HepG2 (cell line): ENCODE results near the gene PSD4. TPM values are rescaled to one million over a fixed set of nuclear protein-coding genes. Genes with fewer than 3 reads are reported as not detected.

Experiments
- CENPT ChIP-seq: sonication (generic); formaldehyde crosslinking; IDR thresholded peaks from 2 replicates; pipeline ENCODE4 v1.8.0; 2022; ENCODE audit warnings: low read depth, mild to moderate bottlenecking, moderate library complexity, missing genetic modification reagents
- CENPX ChIP-seq: sonication (generic); formaldehyde crosslinking; IDR thresholded peaks from 2 replicates; pipeline ENCODE4 v1.9.0; 2021; ENCODE audit warnings: mild to moderate bottlenecking, missing genetic modification reagents, moderate library complexity
- EHMT2 ChIP-seq: fragments of 200-600 bp; sonication (generic); IDR thresholded peaks from 2 replicates; pipeline ENCODE4 v1.7.0; 2017; ENCODE audit warnings: antibody characterized with exemption, low read depth, low read length, borderline replicate concordance
- ELF4 ChIP-seq: sonication (generic); formaldehyde crosslinking; IDR thresholded peaks from 2 replicates; pipeline ENCODE4 v1.5.0; 2020; ENCODE audit warnings: missing genetic modification reagents, mild to moderate bottlenecking, moderate library complexity, borderline replicate concordance
- FOXK2 ChIP-seq: fragments of 450-650 bp; IDR thresholded peaks from 2 replicates; pipeline ENCODE4 v1.6.1; 2016
- KDM4B ChIP-seq: sonication (generic); formaldehyde crosslinking; IDR thresholded peaks from 2 replicates; pipeline ENCODE4 v1.4.0; 2020; ENCODE audit warnings: missing genetic modification reagents
- MTA1 ChIP-seq: sonication (generic); formaldehyde crosslinking; IDR thresholded peaks from 2 replicates; pipeline ENCODE4 v1.4.0; 2020; ENCODE audit warnings: missing genetic modification reagents, mild to moderate bottlenecking, borderline replicate concordance
- SRF ChIP-seq: IDR thresholded peaks from 2 replicates; pipeline ENCODE4 v1.6.1; 2011; ENCODE audit warnings: mild to moderate bottlenecking, low read depth, low read length, moderate library complexity
- SRSF9 ChIP-seq: fragments of 200-400 bp; formaldehyde crosslinking; IDR thresholded peaks from 2 replicates; pipeline ENCODE4 v1.6.1; 2018; ENCODE audit warnings: borderline replicate concordance, mild to moderate bottlenecking, low read depth, low read length; ENCODE audit not compliant: insufficient read depth, poor library complexity, severe bottlenecking
- SSRP1 ChIP-seq: IDR thresholded peaks from 2 replicates; pipeline ENCODE4 v1.6.1; 2016; ENCODE audit warnings: control low read depth
- TARDBP ChIP-seq: sonication (generic); formaldehyde crosslinking; IDR thresholded peaks from 2 replicates; pipeline ENCODE4 v1.8.0; 2022; ENCODE audit warnings: mild to moderate bottlenecking, missing genetic modification reagents
- TFE3 ChIP-seq: IDR thresholded peaks from 2 replicates; pipeline ENCODE4 v1.6.1; 2016
- ZBED4 ChIP-seq: sonication (generic); formaldehyde crosslinking; IDR thresholded peaks from 2 replicates; pipeline ENCODE4 v1.4.0; 2020; ENCODE audit warnings: missing genetic modification reagents, borderline replicate concordance
- ZKSCAN8 ChIP-seq: IDR thresholded peaks from 2 replicates; pipeline ENCODE4 v1.6.1; 2016; ENCODE audit warnings: borderline replicate concordance, missing genetic modification reagents, missing compliant biosample characterization
- ZNF484 ChIP-seq: sonication (generic); formaldehyde crosslinking; IDR thresholded peaks from 2 replicates; pipeline ENCODE4 v1.5.1; 2020; ENCODE audit warnings: mild to moderate bottlenecking, low read depth, missing genetic modification reagents, borderline replicate concordance
- ZNF496 ChIP-seq: sonication (generic); formaldehyde crosslinking; IDR thresholded peaks from 2 replicates; pipeline ENCODE4 v1.8.1; 2023; ENCODE audit warnings: mild to moderate bottlenecking, moderate library complexity, missing genetic modification reagents; ENCODE audit not compliant: insufficient replicate concordance
- ZNF660 ChIP-seq: sonication (generic); formaldehyde crosslinking; IDR thresholded peaks from 2 replicates; pipeline ENCODE4 v1.5.1; 2020; ENCODE audit warnings: mild to moderate bottlenecking, low read depth, missing genetic modification reagents, borderline replicate concordance
- polyA plus RNA-seq, 8 experiments: library from polyadenylated mRNA; depleted of rRNA in 3 of 8; stranded (reverse) in 7 of 8; unstranded in 1 of 8; fragments of >200 nt; fragmentation: Illumina TruSeq in 4 of 8; extraction: Trizol in 4 of 8; gene quantifications; 2 replicates each; pipeline versions ENCODE4 v1.2.1 to v1.2.3, GENCODE V29; 2011 to 2016; ENCODE audit warnings: low read depth in 4 of 8, missing spikeins in 1 of 8, mixed read lengths in 1 of 8; ENCODE audit not compliant: insufficient read depth in 1 of 8
- total RNA-seq, 5 experiments: library from RNA; depleted of rRNA; stranded (reverse); fragments of >200 nt; fragmentation: Illumina TruSeq; extraction: Trizol; gene quantifications; 2 replicates each; pipeline ENCODE4 v1.2.3, GENCODE V29; 2016; ENCODE audit warnings: low read depth in 1 of 5
- TF ChIP-seq, protein P1 (sequence below): sonication (generic); formaldehyde crosslinking; IDR thresholded peaks from 2 replicates; pipeline ENCODE4 v1.8.0; 2022; ENCODE audit warnings: mild to moderate bottlenecking, missing genetic modification reagents, moderate library complexity
- TF ChIP-seq, protein P2 (sequence below): sonication (generic); formaldehyde crosslinking; IDR thresholded peaks from 2 replicates; pipeline ENCODE4 v1.4.0; 2020; ENCODE audit warnings: mild to moderate bottlenecking, missing genetic modification reagents, borderline replicate concordance

The PSD4 gene
- total and polyA plus RNA-seq, 2 of the 13 experiments (the other 11 are each of a cell fraction or from before 2014, with no cell fraction given), result 5.8 to 9.4 TPM

- TF ChIP-seq, protein P1, sequence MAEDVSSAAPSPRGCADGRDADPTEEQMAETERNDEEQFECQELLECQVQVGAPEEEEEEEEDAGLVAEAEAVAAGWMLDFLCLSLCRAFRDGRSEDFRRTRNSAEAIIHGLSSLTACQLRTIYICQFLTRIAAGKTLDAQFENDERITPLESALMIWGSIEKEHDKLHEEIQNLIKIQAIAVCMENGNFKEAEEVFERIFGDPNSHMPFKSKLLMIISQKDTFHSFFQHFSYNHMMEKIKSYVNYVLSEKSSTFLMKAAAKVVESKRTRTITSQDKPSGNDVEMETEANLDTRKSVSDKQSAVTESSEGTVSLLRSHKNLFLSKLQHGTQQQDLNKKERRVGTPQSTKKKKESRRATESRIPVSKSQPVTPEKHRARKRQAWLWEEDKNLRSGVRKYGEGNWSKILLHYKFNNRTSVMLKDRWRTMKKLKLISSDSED, result no peak
- TF ChIP-seq ELF4 (CRISPR knock-in tag), result no peak
- TF ChIP-seq SRF, result peak; percentile 43; the same call in 1 of the 2 replicates
- TF ChIP-seq CENPT, result no peak
- no peak for TF ChIP-seq ZNF660 (CRISPR knock-in tag)
- TF ChIP-seq KDM4B (CRISPR knock-in tag), result no peak
- TF ChIP-seq ZBED4 (CRISPR knock-in tag), result no peak
- TF ChIP-seq MTA1 (CRISPR knock-in tag), result no peak
- peak; percentile 4; the same call in 1 of the 2 replicates for TF ChIP-seq ZKSCAN8 (CRISPR knock-in tag)
- TF ChIP-seq SRSF9, result no peak
- no peak for TF ChIP-seq CENPX (CRISPR knock-in tag)
- no peak for TF ChIP-seq TARDBP (CRISPR knock-in tag)
- 0 out of 2 replicates have a peak, but pooled peaks have one; percentile 10 for TF ChIP-seq EHMT2
- no peak for TF ChIP-seq TFE3
- no peak for TF ChIP-seq FOXK2
- no peak for TF ChIP-seq ZNF484
- TF ChIP-seq, protein P2, sequence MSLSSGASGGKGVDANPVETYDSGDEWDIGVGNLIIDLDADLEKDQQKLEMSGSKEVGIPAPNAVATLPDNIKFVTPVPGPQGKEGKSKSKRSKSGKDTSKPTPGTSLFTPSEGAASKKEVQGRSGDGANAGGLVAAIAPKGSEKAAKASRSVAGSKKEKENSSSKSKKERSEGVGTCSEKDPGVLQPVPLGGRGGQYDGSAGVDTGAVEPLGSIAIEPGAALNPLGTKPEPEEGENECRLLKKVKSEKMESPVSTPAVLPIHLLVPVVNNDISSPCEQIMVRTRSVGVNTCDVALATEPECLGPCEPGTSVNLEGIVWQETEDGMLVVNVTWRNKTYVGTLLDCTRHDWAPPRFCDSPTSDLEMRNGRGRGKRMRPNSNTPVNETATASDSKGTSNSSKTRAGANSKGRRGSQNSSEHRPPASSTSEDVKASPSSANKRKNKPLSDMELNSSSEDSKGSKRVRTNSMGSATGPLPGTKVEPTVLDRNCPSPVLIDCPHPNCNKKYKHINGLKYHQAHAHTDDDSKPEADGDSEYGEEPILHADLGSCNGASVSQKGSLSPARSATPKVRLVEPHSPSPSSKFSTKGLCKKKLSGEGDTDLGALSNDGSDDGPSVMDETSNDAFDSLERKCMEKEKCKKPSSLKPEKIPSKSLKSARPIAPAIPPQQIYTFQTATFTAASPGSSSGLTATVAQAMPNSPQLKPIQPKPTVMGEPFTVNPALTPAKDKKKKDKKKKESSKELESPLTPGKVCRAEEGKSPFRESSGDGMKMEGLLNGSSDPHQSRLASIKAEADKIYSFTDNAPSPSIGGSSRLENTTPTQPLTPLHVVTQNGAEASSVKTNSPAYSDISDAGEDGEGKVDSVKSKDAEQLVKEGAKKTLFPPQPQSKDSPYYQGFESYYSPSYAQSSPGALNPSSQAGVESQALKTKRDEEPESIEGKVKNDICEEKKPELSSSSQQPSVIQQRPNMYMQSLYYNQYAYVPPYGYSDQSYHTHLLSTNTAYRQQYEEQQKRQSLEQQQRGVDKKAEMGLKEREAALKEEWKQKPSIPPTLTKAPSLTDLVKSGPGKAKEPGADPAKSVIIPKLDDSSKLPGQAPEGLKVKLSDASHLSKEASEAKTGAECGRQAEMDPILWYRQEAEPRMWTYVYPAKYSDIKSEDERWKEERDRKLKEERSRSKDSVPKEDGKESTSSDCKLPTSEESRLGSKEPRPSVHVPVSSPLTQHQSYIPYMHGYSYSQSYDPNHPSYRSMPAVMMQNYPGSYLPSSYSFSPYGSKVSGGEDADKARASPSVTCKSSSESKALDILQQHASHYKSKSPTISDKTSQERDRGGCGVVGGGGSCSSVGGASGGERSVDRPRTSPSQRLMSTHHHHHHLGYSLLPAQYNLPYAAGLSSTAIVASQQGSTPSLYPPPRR, result no peak
- no peak for TF ChIP-seq ZNF496 (CRISPR knock-in tag)
- TF ChIP-seq SSRP1 (CRISPR knock-in tag), result 0 out of 2 replicates have a peak, but pooled peaks have one; percentile 1
These were observed 45.7 kb downstream of the PSD4 start (continued) for GRCh38 chr2:113219525-113219888.
